Activated T-cell treated with anti-CD3 and anti-CD28 coated beads, Interleukin-2, amount 50 U/mL, for 72 hours (primary cell): Measurements from ENCODE around the gene SGMS1. TPM values are rescaled to one million over a fixed set of nuclear protein-coding genes. Genes with fewer than 3 reads are reported as not detected.
A peak's percentile ranks its signal among the peaks of the same experiment; 100 is the strongest.

Experiments
- ATAC-seq, 2 donors: fragments of 150-1000 bp; cut with Tn5 transposase; replicated peaks in 1 of 2; 2 replicates each; pipeline ENCODE4 v1.10.0; 2021; ENCODE audit warnings: moderate library complexity in 2 of 2, mild to moderate bottlenecking in 1 of 2
- DNase-seq, 2 donors: peaks; one replicate each; pipeline ENCODE4 v3.0.0; 2021 to 2022; ENCODE audit warnings: mixed read lengths in 1 of 2
- H3K27ac Mint-ChIP-seq: one replicate; pipeline ENCODE4 v1.8.0; 2022; ENCODE audit warnings: mild to moderate bottlenecking, moderate library complexity, mixed read lengths
- H3K27me3 Mint-ChIP-seq: one replicate; pipeline ENCODE4 v1.8.0; 2022; ENCODE audit warnings: low read depth, mixed read lengths
- H3K36me3 Mint-ChIP-seq, 2 donors: one replicate each; pipeline ENCODE4 v1.8.0; 2022; ENCODE audit warnings: mixed read lengths in 2 of 2, mild to moderate bottlenecking in 1 of 2; ENCODE audit not compliant: insufficient read depth in 2 of 2
- H3K4me1 Mint-ChIP-seq: one replicate; pipeline ENCODE4 v1.8.0; 2022; ENCODE audit warnings: low read depth, mixed read lengths
- H3K4me3 Mint-ChIP-seq, 2 donors: one replicate each; pipeline ENCODE4 v1.8.0; 2022; ENCODE audit warnings: mild to moderate bottlenecking in 2 of 2, mixed read lengths in 2 of 2, moderate library complexity in 2 of 2
- H3K9me3 Mint-ChIP-seq, 2 donors: one replicate each; pipeline ENCODE4 v1.8.0; 2022; ENCODE audit warnings: mixed read lengths in 2 of 2
- total RNA-seq, 2 donors: library from RNA; stranded (reverse); gene quantifications; one replicate each; pipeline ENCODE4 v1.2.3, GENCODE V29; 2022

SGMS1 gene
- total RNA-seq, 2 donors from 2014 or later: 8.9 to 9.7 TPM

DNA sequence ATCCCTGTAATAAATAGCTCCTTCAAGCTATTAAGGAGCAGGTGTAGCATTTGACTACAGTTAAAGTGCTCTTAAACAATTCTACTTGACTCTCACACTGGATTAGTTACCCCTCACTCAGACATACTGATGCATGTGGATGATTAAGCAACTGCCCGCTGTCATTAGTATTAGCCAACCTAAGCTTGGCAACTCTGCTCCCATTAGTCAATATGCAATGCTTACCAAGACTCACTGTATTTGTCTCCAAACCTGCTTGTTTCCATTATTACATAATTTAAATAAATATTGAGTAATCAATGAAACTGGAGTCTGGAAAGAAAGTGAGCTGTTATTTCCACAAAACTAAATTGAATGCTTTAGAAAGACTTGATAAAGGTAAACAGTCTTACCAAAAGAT lies 228.5 kb downstream of the SGMS1 start:
- Mint-ChIP-seq H3K27me3 (no peaks in the 10 kb centered on the region), H3K9me3 (peaks cover 0 to 4% of the 10 kb centered on the region in 2 donors), H3K36me3 (peaks cover 0 to 2% of the 10 kb centered on the region in 2 donors), H3K27ac (no peak overlapping the region), H3K4me1 (peaks cover 36% of the 10 kb centered on the region), H3K4me3 (peak overlapping the region in 1 of 2 donors; percentile 18)
- no peak for DNase-seq
- ATAC-seq: no peak

DNA sequence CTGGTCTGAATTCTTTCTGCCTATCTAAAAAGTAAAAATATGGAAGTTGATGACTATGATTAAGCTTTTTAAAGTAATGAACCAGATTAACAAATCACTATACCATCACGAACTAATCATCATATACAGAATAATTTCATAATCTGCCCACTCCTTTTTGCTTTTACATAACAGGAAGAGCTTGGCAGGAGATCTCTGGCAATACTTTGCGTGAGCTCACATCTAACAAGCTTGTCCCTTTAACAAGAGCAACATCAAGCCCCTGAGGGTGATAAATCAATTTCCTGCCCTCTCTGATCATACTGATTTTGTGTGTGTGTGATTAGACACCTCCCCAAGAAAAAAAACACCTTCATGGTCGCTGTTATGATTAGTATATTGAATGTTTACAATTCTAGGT lies 228.9 kb downstream of the SGMS1 start:
- Mint-ChIP-seq H3K4me1 (peaks cover 36% of the 10 kb centered on the region), H3K27me3 (no peaks in the 10 kb centered on the region), H3K27ac (peak overlapping the region; percentile 33), H3K9me3 (peaks cover 0 to 4% of the 10 kb centered on the region in 2 donors), H3K36me3 (peaks cover 0 to 2% of the 10 kb centered on the region in 2 donors), H3K4me3 (peak overlapping the region in 1 of 2 donors; percentile 18)
- ATAC-seq: no peak
- DNase-seq: no peak

DNA sequence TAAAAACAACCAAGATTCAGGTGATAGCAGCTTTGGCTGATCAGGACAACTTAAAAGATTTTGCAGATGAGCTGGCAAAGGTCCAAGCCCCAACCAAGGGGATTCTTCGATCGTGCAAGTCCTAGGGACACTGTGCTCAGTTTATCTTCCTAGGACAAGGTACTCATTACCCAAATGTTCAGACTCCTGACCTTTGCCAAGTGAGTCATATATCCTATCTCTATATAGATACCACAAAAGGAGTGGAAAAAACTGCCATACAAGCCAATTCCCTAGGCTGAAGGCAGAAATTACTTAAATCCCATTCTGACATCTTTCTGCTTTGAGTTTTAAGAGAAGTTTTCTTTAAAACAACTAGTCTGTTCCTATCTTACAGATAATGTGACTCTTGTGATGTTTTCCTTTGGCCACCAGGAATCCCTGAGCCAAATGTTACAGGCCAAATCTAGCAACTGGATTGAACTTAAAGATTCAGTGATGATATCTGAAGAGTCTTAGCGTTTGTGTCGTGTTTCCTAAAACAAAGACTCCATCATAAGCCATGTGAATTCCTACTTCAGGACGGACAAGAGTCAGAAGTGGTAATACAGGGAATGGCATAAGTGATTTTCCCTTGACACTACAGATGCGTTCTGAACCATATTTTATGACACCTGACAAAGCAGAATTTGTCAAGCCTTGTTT lies 229.8 kb downstream of the SGMS1 start:
- no peaks in the 10 kb centered on the region for H3K27me3 Mint-ChIP-seq
- H3K36me3 Mint-ChIP-seq: peaks cover 0 to 2% of the 10 kb centered on the region in 2 donors
- H3K9me3 Mint-ChIP-seq: peaks cover 0 to 4% of the 10 kb centered on the region in 2 donors
- ATAC-seq (no peak), DNase-seq (no peak)
- H3K4me3 Mint-ChIP-seq: no peak overlapping the region
- H3K27ac Mint-ChIP-seq: no peak overlapping the region
- peaks cover 36% of the 10 kb centered on the region for H3K4me1 Mint-ChIP-seq

DNA sequence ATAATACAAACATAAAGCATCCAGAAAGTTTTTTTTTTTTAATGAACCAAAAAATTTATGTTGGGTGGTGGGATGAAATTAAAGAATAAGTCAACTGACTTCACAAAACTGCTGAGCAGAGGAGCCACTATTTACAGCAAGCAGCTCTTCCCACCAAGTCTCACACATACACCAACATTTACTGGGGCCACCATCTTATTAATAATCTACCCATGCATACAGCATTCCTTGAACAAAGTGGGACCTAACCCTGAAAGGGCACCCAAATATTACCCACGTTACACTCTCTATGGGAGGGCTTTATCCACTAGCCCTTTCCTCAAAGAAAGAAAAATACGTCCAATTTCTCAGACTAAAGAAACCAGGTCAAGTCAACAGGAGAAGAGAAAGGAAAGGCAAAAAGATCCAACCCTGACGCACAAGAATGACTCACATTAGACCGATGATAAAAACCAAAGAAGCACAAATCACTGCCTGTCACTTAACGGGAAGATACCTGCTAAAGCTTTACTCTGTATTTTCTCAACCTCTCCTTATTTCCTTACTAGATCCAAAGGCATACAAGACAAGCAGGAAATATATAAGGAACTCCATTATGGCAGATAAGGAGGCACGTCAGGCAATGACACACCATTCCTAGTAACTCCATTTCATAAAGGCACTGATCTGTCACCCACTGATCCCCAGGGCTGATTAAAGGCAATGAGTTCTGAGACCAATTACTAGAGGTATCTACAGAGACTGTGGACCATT lies 230.6 kb downstream of the SGMS1 start:
- peaks cover 36% of the 10 kb centered on the region for H3K4me1 Mint-ChIP-seq

DNA sequence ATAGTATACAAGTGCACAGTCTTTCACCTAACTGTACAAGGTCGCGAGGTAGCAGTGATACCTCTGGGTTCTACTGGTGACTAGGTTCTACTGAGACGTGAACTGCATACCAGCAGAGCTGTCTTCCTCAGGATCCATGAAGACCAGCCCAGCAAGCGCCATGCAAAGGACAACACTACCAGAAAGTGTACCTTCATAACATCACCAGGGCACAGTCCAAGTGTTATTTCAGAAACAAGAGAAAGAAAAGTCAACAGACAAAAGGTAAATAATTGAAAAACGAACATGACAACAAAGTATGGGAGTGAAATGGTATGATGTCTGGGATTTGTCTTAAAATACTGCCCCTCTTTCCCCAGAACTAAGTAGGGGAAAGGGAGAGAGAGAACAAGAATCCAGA lies 231.3 kb downstream of the SGMS1 start:
- Mint-ChIP-seq H3K27me3 (no peaks in the 10 kb centered on the region), H3K27ac (no peak overlapping the region), H3K36me3 (peaks cover 0 to 2% of the 10 kb centered on the region in 2 donors), H3K9me3 (peaks cover 0 to 4% of the 10 kb centered on the region in 2 donors), H3K4me3 (no peak overlapping the region), H3K4me1 (peaks cover 41% of the 10 kb centered on the region)
- no peak for DNase-seq
- no peak for ATAC-seq

More for the DNA sequence above, 230.6 kb downstream of the SGMS1 start:
- Mint-ChIP-seq H3K27me3 (no peaks in the 10 kb centered on the region), H3K36me3 (peaks cover 0 to 2% of the 10 kb centered on the region in 2 donors), H3K9me3 (peaks cover 0 to 4% of the 10 kb centered on the region in 2 donors), H3K27ac (no peak overlapping the region), H3K4me3 (no peak overlapping the region)
- DNase-seq (no peak), ATAC-seq (no peak)

DNA sequence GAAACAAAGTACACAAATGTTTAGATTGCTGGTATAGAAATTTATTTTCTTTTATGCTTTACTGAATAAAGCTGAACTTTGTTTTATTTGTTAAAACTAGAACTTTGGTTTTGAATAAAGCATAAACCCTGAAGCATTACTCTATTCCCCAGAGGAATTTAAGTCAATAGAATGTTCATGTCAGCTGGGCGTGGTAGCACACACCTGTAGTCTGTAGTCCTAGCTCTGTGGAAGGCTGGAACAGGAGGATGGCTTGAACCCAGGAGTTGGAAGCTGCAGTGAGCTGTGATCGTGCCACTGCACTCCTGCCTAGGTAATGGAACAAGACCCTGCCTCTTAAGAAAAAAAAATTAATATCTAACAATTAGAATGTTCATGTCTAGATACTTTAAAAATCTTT lies 233.5 kb downstream of the SGMS1 start:
- Mint-ChIP-seq H3K9me3 (peaks cover 0 to 4% of the 10 kb centered on the region in 2 donors), H3K27me3 (no peaks in the 10 kb centered on the region), H3K4me3 (no peak overlapping the region), H3K36me3 (peaks cover 0 to 2% of the 10 kb centered on the region in 2 donors), H3K27ac (no peak overlapping the region), H3K4me1 (peaks cover 27% of the 10 kb centered on the region)
- DNase-seq: no peak
- no peak for ATAC-seq

DNA sequence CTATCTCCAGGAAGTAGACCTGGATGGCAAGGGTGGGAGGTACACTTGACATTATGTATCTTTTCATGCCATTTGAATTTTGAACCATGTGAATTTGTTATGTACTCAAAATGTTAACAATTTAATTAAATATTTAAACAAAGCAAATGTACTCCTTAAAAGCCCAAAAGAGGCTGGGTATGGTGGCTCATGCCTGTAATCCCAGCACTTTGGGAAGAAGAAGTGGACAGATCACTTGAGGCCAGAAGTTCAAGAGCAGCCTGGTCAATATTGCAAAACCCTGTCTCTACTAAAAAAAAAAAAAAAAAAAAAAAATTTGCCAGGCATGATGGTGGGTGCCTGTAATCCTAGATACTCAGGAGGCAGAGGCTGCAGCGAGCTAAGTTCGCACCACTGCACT lies 235.6 kb downstream of the SGMS1 start:
- Mint-ChIP-seq H3K27ac (no peak overlapping the region), H3K9me3 (peaks cover 0 to 4% of the 10 kb centered on the region in 2 donors), H3K27me3 (no peaks in the 10 kb centered on the region), H3K4me1 (peaks cover 14% of the 10 kb centered on the region), H3K36me3 (peaks cover 0 to 2% of the 10 kb centered on the region in 2 donors), H3K4me3 (no peak overlapping the region)
- DNase-seq (no peak), ATAC-seq (no peak)

DNA sequence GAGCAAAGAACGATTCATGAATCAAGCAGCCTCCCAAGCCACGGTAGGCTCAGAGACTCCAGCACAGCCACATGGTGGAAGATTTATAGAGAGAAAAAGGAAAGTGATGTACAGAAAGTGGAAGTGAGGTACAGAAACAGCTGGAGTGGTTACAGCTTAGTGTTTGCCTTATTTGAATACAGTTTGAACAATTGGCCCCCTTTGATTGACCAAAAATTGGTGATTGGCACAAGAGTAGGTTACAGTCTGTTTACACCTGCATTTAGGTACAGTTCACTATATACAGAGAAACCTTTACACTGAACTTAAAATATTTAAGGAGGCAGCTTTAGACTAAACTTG lies 236.1 kb downstream of the SGMS1 start:
- no peak for DNase-seq
- Mint-ChIP-seq H3K4me1 (peaks cover 11% of the 10 kb centered on the region), H3K27ac (peak overlapping the region; percentile 82), H3K36me3 (peaks cover 0 to 2% of the 10 kb centered on the region in 2 donors), H3K4me3 (no peak overlapping the region), H3K27me3 (no peaks in the 10 kb centered on the region), H3K9me3 (peaks cover 0 to 2% of the 10 kb centered on the region in 2 donors)
- ATAC-seq: no peak

DNA sequence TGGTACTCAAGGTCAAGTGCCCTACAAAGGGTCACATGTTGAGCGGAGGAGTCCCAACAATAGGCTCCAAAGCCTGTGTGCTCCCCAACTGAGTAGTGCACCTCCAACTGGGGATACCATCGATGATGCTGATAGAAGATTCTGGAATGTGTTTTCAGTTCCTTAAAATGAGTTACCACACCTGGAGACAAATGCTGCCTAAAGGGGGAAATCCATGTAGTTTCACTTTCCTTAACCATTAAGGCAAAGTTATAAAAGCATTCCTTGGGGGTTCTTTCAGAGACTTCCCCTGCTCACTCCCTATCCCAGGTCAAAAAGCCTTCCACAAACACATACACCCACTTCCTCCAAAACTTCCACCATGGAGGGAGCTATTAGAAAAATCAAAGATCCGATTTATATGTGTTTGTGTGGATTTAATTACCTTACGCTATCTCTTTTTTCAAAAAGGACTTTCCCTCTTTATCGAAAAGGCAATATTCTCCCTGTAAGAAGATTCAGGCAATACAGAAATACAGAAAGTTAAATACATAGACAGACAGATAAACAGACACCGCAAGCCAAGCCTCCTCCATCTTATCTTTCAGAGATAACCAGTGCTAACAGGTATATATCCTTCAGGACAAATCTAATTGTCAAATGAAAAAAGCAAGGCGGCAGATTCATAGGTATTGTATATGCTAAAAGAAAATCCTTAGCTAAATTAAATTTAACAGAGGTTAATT lies 236.6 kb downstream of the SGMS1 start:
- ATAC-seq: no peak
- H3K27me3 Mint-ChIP-seq: no peaks in the 10 kb centered on the region
- H3K27ac Mint-ChIP-seq: no peak overlapping the region
- H3K9me3 Mint-ChIP-seq: no peaks in the 10 kb centered on the region
- DNase-seq: no peak
- H3K4me1 Mint-ChIP-seq: peaks cover 11% of the 10 kb centered on the region
- H3K4me3 Mint-ChIP-seq: no peak overlapping the region
- H3K36me3 Mint-ChIP-seq: no peaks in the 10 kb centered on the region

DNA sequence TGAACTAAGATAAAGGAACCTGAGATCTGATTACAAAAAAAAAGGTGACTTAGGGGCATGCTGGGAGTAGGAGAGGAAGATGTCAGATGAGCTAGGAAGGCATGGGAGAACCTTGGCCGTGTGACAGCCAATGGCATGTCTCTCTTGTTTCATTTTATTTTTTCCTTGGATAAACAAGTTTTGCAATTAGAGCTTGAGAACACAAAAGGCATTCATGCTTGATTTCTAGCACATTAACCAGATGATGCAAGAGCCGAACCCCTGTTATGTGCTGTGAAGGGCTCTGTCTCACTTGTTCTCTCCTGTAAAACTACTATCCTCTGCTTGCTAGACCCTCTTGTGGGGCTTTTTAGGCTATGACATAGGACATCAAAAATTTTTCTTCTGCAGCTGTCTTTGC lies 238.1 kb downstream of the SGMS1 start:
- ATAC-seq: no peak
- Mint-ChIP-seq H3K27me3 (no peaks in the 10 kb centered on the region), H3K36me3 (no peaks in the 10 kb centered on the region), H3K4me1 (peaks cover 11% of the 10 kb centered on the region), H3K27ac (no peak overlapping the region), H3K9me3 (no peaks in the 10 kb centered on the region), H3K4me3 (no peak overlapping the region)
- no peak for DNase-seq

DNA sequence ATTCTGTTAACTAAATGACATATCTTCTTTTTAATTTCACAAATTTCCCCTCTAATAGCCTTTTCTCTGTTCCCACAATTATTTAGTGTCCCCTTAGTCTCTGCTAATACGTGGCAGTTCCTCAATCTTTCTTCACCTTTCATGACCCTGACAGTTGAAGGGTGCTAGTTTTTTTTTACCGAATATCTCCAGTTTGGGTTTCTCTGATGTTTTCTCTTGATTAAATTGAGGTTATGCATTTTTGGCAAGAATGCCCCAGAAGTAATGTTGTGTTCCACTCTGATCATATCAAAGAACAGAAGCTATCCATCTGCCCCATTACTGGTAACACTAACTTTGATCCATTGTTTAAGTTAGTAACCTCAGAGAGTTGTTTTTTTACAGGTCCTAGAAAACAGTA lies 238.9 kb downstream of the SGMS1 start:
- no peak overlapping the region for H3K27ac Mint-ChIP-seq
- H3K9me3 Mint-ChIP-seq: no peaks in the 10 kb centered on the region
- peaks cover 11% of the 10 kb centered on the region for H3K4me1 Mint-ChIP-seq
- no peaks in the 10 kb centered on the region for H3K36me3 Mint-ChIP-seq
- H3K4me3 Mint-ChIP-seq: no peak overlapping the region
- DNase-seq (no peak), ATAC-seq (no peak)
- no peaks in the 10 kb centered on the region for H3K27me3 Mint-ChIP-seq

DNA sequence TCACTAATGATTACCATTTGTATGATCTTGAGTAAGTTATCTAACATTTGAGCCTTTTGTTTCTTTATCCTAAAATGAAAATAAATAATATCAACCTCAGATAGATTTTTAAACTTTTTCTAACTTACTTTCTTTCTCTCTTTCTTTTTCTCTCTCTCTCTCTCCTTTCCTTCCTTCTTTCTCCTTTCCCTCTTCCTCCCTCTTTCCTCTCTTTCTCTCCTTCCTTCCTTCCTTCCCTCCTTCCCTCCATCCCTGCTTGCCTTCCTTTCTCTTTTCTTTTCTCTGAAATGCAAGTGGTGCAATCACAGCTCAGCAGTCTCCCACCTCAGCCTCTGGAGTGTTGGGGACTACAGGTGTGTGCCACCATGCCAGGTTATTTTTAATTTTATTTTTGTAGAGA lies 239.5 kb downstream of the SGMS1 start:
- H3K9me3 Mint-ChIP-seq: no peaks in the 10 kb centered on the region
- no peaks in the 10 kb centered on the region for H3K27me3 Mint-ChIP-seq
- no peak overlapping the region for H3K4me3 Mint-ChIP-seq
- DNase-seq (no peak), ATAC-seq (no peak)
- peak overlapping the region; percentile 8 for H3K27ac Mint-ChIP-seq
- H3K4me1 Mint-ChIP-seq: peaks cover 11% of the 10 kb centered on the region
- H3K36me3 Mint-ChIP-seq: no peaks in the 10 kb centered on the region

DNA sequence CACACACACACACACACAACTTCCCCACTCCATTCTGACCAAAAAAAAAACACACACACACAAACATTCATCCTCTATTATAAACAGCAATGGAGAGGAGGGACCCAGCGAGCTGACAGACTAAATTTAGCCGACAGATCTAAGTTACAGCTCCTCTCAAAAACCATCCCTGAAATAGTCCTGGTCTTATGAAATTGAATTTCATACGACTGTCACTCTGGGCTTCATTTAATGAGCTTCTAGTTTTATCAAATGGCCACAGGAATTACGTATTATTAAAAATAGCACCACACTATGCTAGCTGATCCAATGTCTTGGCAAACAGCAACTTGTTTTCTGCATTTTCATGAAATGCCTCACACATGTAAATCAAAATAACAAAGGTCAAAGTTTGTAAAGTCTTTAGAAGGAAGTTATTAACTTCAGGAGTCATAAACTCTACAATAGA lies 241.2 kb downstream of the SGMS1 start:
- no peak overlapping the region for H3K4me3 Mint-ChIP-seq
- no peak overlapping the region for H3K27ac Mint-ChIP-seq
- H3K27me3 Mint-ChIP-seq: no peaks in the 10 kb centered on the region
- ATAC-seq (no peak), DNase-seq (no peak)
- H3K9me3 Mint-ChIP-seq: no peaks in the 10 kb centered on the region
- H3K4me1 Mint-ChIP-seq: peaks cover 7% of the 10 kb centered on the region
- peaks cover 0 to 4% of the 10 kb centered on the region in 2 donors for H3K36me3 Mint-ChIP-seq
